ENCODE data around the gene CDKAL1. TPM values are rescaled to one million over a fixed set of nuclear protein-coding genes. Genes with fewer than 3 reads are reported as not detected.

CDKAL1 gene
- total and polyA plus RNA-seq, 4 donors, result 2.0 to 12.9 (median 6.7) TPM

GRCh38 chr6:21121636-21122136 is 587.4 kb downstream of the CDKAL1 start (continued):
- no peak for TF ChIP-seq ZBTB33 (IDR thresholded peaks at IDR 0.05)
- TF ChIP-seq NR2F2 (IDR thresholded peaks at IDR 0.05), result no peak
- no peak for TF ChIP-seq JUND (IDR thresholded peaks at IDR 0.05)
- no peak for TF ChIP-seq SP1 (IDR thresholded peaks at IDR 0.05)
- TF ChIP-seq GABPA (IDR thresholded peaks at IDR 0.05 in 1 of 2, conservative IDR thresholded peaks at IDR 0.05 in 1 of 2), result no peak
- no peak for TF ChIP-seq MAX (IDR thresholded peaks at IDR 0.05)
- no peak for TF ChIP-seq RAD21 (IDR thresholded peaks at IDR 0.05)

- peak overlapping the region in 1 of 2 donors; percentile 57 for H3K27ac ChIP-seq (ENCODE audit: low read depth in 1 of 2, low read length in 2 of 2)
- no peaks in the 10 kb centered on the region for H3K36me3 ChIP-seq (ENCODE audit: control insufficient read depth in 4 of 4, insufficient read depth in 3 of 4, low read depth in 1 of 4, low read length in 3 of 4)
- H3K9ac ChIP-seq (ENCODE audit: low read depth in 1 of 2, low read length in 2 of 2), result no peak overlapping the region
- H3K9me3 ChIP-seq (ENCODE audit: control insufficient read depth in 4 of 4, low read length in 3 of 4), result no peaks in the 10 kb centered on the region
- 52% methylated on average over 4 of the region's 4 CpGs for WGBS
- peaks cover 6 to 11% (median 9%) of the 10 kb centered on the region in 4 donors for H3K4me1 ChIP-seq (ENCODE audit: control insufficient read depth in 4 of 4, insufficient read depth in 4 of 4, low read length in 3 of 4)
- H3K27me3 ChIP-seq (ENCODE audit: control insufficient read depth in 4 of 4, insufficient read depth in 4 of 4, low read length in 3 of 4), result no peaks in the 10 kb centered on the region
- H3K4me3 ChIP-seq (ENCODE audit: low read depth in 1 of 3, low read length in 3 of 3), result no peak overlapping the region
- TF ChIP-seq ZBTB33 (IDR thresholded peaks at IDR 0.05) (no peak), HNF4A (conservative IDR thresholded peaks at IDR 0.05) (peak; percentile 54 to 62), TAF1 (conservative IDR thresholded peaks at IDR 0.05) (no peak), RAD21 (IDR thresholded peaks at IDR 0.05) (no peak), GABPA (IDR thresholded peaks at IDR 0.05 in 1 of 2, conservative IDR thresholded peaks at IDR 0.05 in 1 of 2) (no peak), ATF3 (IDR thresholded peaks at IDR 0.05) (no peak), JUND (IDR thresholded peaks at IDR 0.05) (no peak), EGR1 (IDR thresholded peaks at IDR 0.05; ENCODE audit: low read depth in 2 of 2) (no peak), RXRA (IDR thresholded peaks at IDR 0.05) (peak; percentile 46 to 53), HNF4G (IDR thresholded peaks at IDR 0.05) (no peak)
- DNase-seq (ENCODE audit: low spot score), result no peak
Measured at GRCh38 chr6:21123507-21124436, 589.5 kb downstream of the CDKAL1 start.

- Histone ChIP-seq H3K9me3 (ENCODE audit: control insufficient read depth in 4 of 4, low read length in 3 of 4) (no peaks in the 10 kb centered on the region), H3K36me3 (ENCODE audit: control insufficient read depth in 4 of 4, insufficient read depth in 3 of 4, low read depth in 1 of 4, low read length in 3 of 4) (no peaks in the 10 kb centered on the region), H3K4me3 (ENCODE audit: low read depth in 1 of 3, low read length in 3 of 3) (no peak overlapping the region), H3K9ac (ENCODE audit: low read depth in 1 of 2, low read length in 2 of 2) (no peak overlapping the region), H3K4me1 (ENCODE audit: control insufficient read depth in 4 of 4, insufficient read depth in 4 of 4, low read length in 3 of 4) (peaks cover 3 to 10% (median 6%) of the 10 kb centered on the region in 4 donors), H3K27ac (ENCODE audit: low read depth in 1 of 2, low read length in 2 of 2) (no peak overlapping the region), H3K27me3 (ENCODE audit: control insufficient read depth in 4 of 4, insufficient read depth in 4 of 4, low read length in 3 of 4) (no peaks in the 10 kb centered on the region)
- DNase-seq (ENCODE audit: low spot score), result no peak
- no peak for TF ChIP-seq GABPA (IDR thresholded peaks at IDR 0.05 in 1 of 2, conservative IDR thresholded peaks at IDR 0.05 in 1 of 2)
- no peak for TF ChIP-seq TAF1 (conservative IDR thresholded peaks at IDR 0.05)
- no peak for TF ChIP-seq HNF4A (conservative IDR thresholded peaks at IDR 0.05)
- TF ChIP-seq ZBTB33 (IDR thresholded peaks at IDR 0.05), result no peak
- TF ChIP-seq EGR1 (IDR thresholded peaks at IDR 0.05; ENCODE audit: low read depth in 2 of 2), result no peak
- TF ChIP-seq MAX (IDR thresholded peaks at IDR 0.05), result no peak
- no peak for TF ChIP-seq CTCF (IDR thresholded peaks at IDR 0.05; ENCODE audit: low read depth, low read length, missing input control)
- no peak for TF ChIP-seq JUND (IDR thresholded peaks at IDR 0.05)
- no peak for TF ChIP-seq RAD21 (IDR thresholded peaks at IDR 0.05)
- TF ChIP-seq HNF4G (IDR thresholded peaks at IDR 0.05), result no peak
Measured at GRCh38 chr6:21128601-21129000, 594.3 kb downstream of the CDKAL1 start.

Measured in liver (tissue), 9 donors.